ENCODE results near the gene MFF.

The MFF gene

GRCh38 chr2:227324995-227325838 lies at the start of gene MFF:
TSS of gene MFF (plus strand) at chr2:227325251. CDS start at chr2:227330666, 5,415 bp downstream.
- peak; percentile 75 to 80 for DNase-seq

GRCh38 chr2:227280895-227281294 lies 44.2 kb upstream of the MFF start:
- peak in 1 of 2 experiments; percentile 0 for DNase-seq

GRCh38 chr2:227285741-227286236 lies 39.3 kb upstream of the MFF start:
- no peak for DNase-seq

- DNase-seq: no peak
These were observed 37.3 kb upstream of the MFF start for GRCh38 chr2:227287771-227288170.

- no peak for DNase-seq
These were observed 32.7 kb upstream of the MFF start for GRCh38 chr2:227292314-227292713.

- no peak for DNase-seq
These were observed 31.5 kb upstream of the MFF start for GRCh38 chr2:227293531-227293930.

GRCh38 chr2:227295806-227296205 lies 29.2 kb upstream of the MFF start:
- no peak for DNase-seq

GRCh38 chr2:227296671-227297405 lies 28.2 kb upstream of the MFF start:
- DNase-seq: no peak

- no peak for DNase-seq
These were observed 23.5 kb upstream of the MFF start for GRCh38 chr2:227301523-227301922.

GRCh38 chr2:227308784-227309183 lies 16.3 kb upstream of the MFF start:
- DNase-seq: no peak

- DNase-seq: no peak
These were observed 14.3 kb upstream of the MFF start for GRCh38 chr2:227310756-227311110.

GRCh38 chr2:227311861-227312506 lies 13.1 kb upstream of the MFF start:
- DNase-seq: no peak

GRCh38 chr2:227312579-227312978 lies 12.5 kb upstream of the MFF start:
- DNase-seq: no peak

GRCh38 chr2:227313310-227313709 lies 11.7 kb upstream of the MFF start:
- DNase-seq: no peak

- no peak for DNase-seq
These were observed 7.2 kb upstream of the MFF start for GRCh38 chr2:227317834-227318233.

- DNase-seq: no peak
These were observed 4.6 kb upstream of the MFF start for GRCh38 chr2:227320305-227321094.

- DNase-seq: no peak
These were observed 2.4 kb upstream of the MFF start for GRCh38 chr2:227322530-227323205.

- no peak for DNase-seq
These were observed 1.2 kb upstream of the MFF start for GRCh38 chr2:227323818-227324217.

GRCh38 chr2:227324642-227324994 lies 433 bp upstream of the MFF start:
- peak; percentile 9 to 24 for DNase-seq

- DNase-seq: peak; percentile 1 to 2
These were observed 766 bp downstream of the MFF start for GRCh38 chr2:227325839-227326195.

GRCh38 chr2:227326783-227327182 lies 1.7 kb downstream of the MFF start:
- no peak for DNase-seq

GRCh38 chr2:227335713-227336112 lies 10.7 kb downstream of the MFF start:
- no peak for DNase-seq

Measured in Kasumi-1 (cell line).